H9 (cell line): ENCODE data around the gene FAM221B. TPM values are rescaled to one million over a fixed set of nuclear protein-coding genes. Genes with fewer than 3 reads are reported as not detected.

ENCODE experiments used
- DNase-seq: peaks from one replicate; pipeline ENCODE4 v3.0.0-alpha.2; 2017
- H2AFZ ChIP-seq: one replicate; pipeline ENCODE4 v1.6.1; 2013; ENCODE audit warnings: mild to moderate bottlenecking, low read length, control low read depth, moderate library complexity
- H2AK5ac ChIP-seq: 2 replicates; pipeline ENCODE4 v1.6.1; 2013; ENCODE audit warnings: low read length, control low read depth, mixed read lengths; ENCODE audit not compliant: insufficient read length
- H2BK120ac ChIP-seq: one replicate; pipeline ENCODE4 v1.6.1; 2013; ENCODE audit warnings: low read depth, mild to moderate bottlenecking, low read length, control low read depth, inconsistent platforms; ENCODE audit not compliant: poor library complexity, severe bottlenecking
- H2BK12ac ChIP-seq: 2 replicates; pipeline ENCODE4 v1.6.1; 2013; ENCODE audit warnings: low read length, control low read depth, mixed read lengths, low read depth; ENCODE audit not compliant: insufficient read length
- H2BK15ac ChIP-seq: 2 replicates; pipeline ENCODE4 v1.6.1; 2013; ENCODE audit warnings: low read depth, low read length, control low read depth
- H2BK20ac ChIP-seq: one replicate; pipeline ENCODE4 v1.6.1; 2013; ENCODE audit warnings: low read depth, mild to moderate bottlenecking, low read length, control low read depth, inconsistent platforms; ENCODE audit not compliant: poor library complexity, severe bottlenecking
- H2BK5ac ChIP-seq: 2 replicates; pipeline ENCODE4 v1.6.1; 2013; ENCODE audit warnings: low read length, control low read depth, mixed read lengths; ENCODE audit not compliant: insufficient read length
- H3K14ac ChIP-seq: 2 replicates; pipeline ENCODE4 v1.6.1; 2013; ENCODE audit warnings: low read length, control low read depth; ENCODE audit not compliant: insufficient read depth
- H3K18ac ChIP-seq: 2 replicates; pipeline ENCODE4 v1.6.1; 2013; ENCODE audit warnings: low read depth, mild to moderate bottlenecking, mixed read lengths, low read length, control low read depth; ENCODE audit not compliant: insufficient read length
- H3K23ac ChIP-seq: 2 replicates; pipeline ENCODE4 v1.6.1; 2013; ENCODE audit warnings: low read length, control low read depth, mixed read lengths, low read depth; ENCODE audit not compliant: insufficient read length
- H3K23me2 ChIP-seq: 2 replicates; pipeline ENCODE4 v1.6.1; 2013; ENCODE audit warnings: low read depth, mild to moderate bottlenecking, mixed read lengths, low read length, control low read depth; ENCODE audit not compliant: insufficient read length, poor library complexity, severe bottlenecking
- H3K27ac ChIP-seq: 2 replicates; pipeline ENCODE4 v1.5.1; 2013; ENCODE audit warnings: low read length, control low read depth, mixed read lengths, low read depth; ENCODE audit not compliant: insufficient read length
- H3K27me3 ChIP-seq: 2 replicates; pipeline ENCODE4 v1.6.1; 2013; ENCODE audit warnings: low read length, control low read depth, inconsistent platforms; ENCODE audit not compliant: insufficient read depth
- H3K4ac ChIP-seq: 2 replicates; pipeline ENCODE4 v1.6.1; 2013; ENCODE audit warnings: low read depth, mild to moderate bottlenecking, control low read depth, inconsistent platforms, low read length, moderate library complexity
- H3K4me1 ChIP-seq: 2 replicates; pipeline ENCODE4 v1.6.1; 2013; ENCODE audit warnings: low read length, control low read depth, inconsistent platforms; ENCODE audit not compliant: insufficient read depth
- H3K4me2 ChIP-seq: 2 replicates; pipeline ENCODE4 v1.6.1; 2013; ENCODE audit warnings: low read length, control low read depth, mixed read lengths; ENCODE audit not compliant: insufficient read length, insufficient read depth
- H3K56ac ChIP-seq: 2 replicates; pipeline ENCODE4 v1.6.1; 2013; ENCODE audit warnings: low read depth, mild to moderate bottlenecking, mixed read lengths, low read length, control low read depth; ENCODE audit not compliant: insufficient read length
- H3K79me1 ChIP-seq: 2 replicates; pipeline ENCODE4 v1.6.1; 2013; ENCODE audit warnings: low read depth, mild to moderate bottlenecking, moderate library complexity, low read length, control low read depth, inconsistent platforms; ENCODE audit not compliant: insufficient read depth, poor library complexity, severe bottlenecking
- H3K79me2 ChIP-seq: 2 replicates; pipeline ENCODE4 v1.6.1; 2013; ENCODE audit warnings: low read length, control low read depth, inconsistent platforms; ENCODE audit not compliant: insufficient read depth
- H3K9ac ChIP-seq: 2 replicates; pipeline ENCODE4 v1.6.1; 2013; ENCODE audit warnings: low read length, control low read depth, mixed read lengths; ENCODE audit not compliant: insufficient read length; ENCODE audit errors: extremely low read depth
- H3K9me3 ChIP-seq: one replicate; pipeline ENCODE4 v1.6.1; 2013; ENCODE audit warnings: low read depth, low read length, inconsistent platforms; ENCODE audit not compliant: control insufficient read depth
- H3T11ph ChIP-seq: one replicate; pipeline ENCODE4 v1.6.1; 2013; ENCODE audit warnings: mild to moderate bottlenecking, low read length, control low read depth, inconsistent platforms
- H4K20me1 ChIP-seq: one replicate; pipeline ENCODE4 v1.6.1; 2013; ENCODE audit not compliant: control insufficient read depth, insufficient read length, insufficient read depth
- H4K5ac ChIP-seq: 2 replicates; pipeline ENCODE4 v1.6.1; 2013; ENCODE audit warnings: low read depth, mild to moderate bottlenecking, mixed read lengths, low read length, control low read depth; ENCODE audit not compliant: insufficient read length
- H4K8ac ChIP-seq: replicated peaks from 2 replicates; pipeline ENCODE4 v1.6.1; 2013; ENCODE audit warnings: low read length, control low read depth, mixed read lengths, low read depth; ENCODE audit not compliant: insufficient read length
- H4K91ac ChIP-seq: 2 replicates; pipeline ENCODE4 v1.6.1; 2013; ENCODE audit warnings: low read depth, mild to moderate bottlenecking, moderate library complexity, mixed read lengths, low read length, control low read depth; ENCODE audit not compliant: insufficient read length
- H3K27ac Mint-ChIP-seq, 3 experiments: 2 replicates in 2 of 3; 3 replicates in 1 of 3; pipeline ENCODE4 v1.8.0; 2020 to 2021; ENCODE audit warnings: mixed read lengths in 3 of 3, mild to moderate bottlenecking in 1 of 3, moderate library complexity in 1 of 3
- H3K27me3 Mint-ChIP-seq: 2 replicates; pipeline ENCODE4 v1.8.0; 2021; ENCODE audit warnings: low read depth, mild to moderate bottlenecking, moderate library complexity, mixed read lengths
- H3K36me3 Mint-ChIP-seq, 3 experiments: 2 replicates in 2 of 3; 3 replicates in 1 of 3; pipeline ENCODE4 v1.8.0; 2020 to 2021; ENCODE audit warnings: low read depth in 3 of 3, mixed read lengths in 3 of 3; ENCODE audit not compliant: insufficient read depth in 1 of 3
- H3K4me1 Mint-ChIP-seq, 2 experiments: 2 replicates each; pipeline ENCODE4 v1.8.0; 2020; ENCODE audit warnings: mixed read lengths in 2 of 2
- H3K4me3 Mint-ChIP-seq, 2 experiments: 2 replicates in 1 of 2; 3 replicates in 1 of 2; pipeline ENCODE4 v1.8.0; 2020 to 2021; ENCODE audit warnings: mild to moderate bottlenecking in 2 of 2, mixed read lengths in 2 of 2, moderate library complexity in 1 of 2
- H3K9me3 Mint-ChIP-seq, 2 experiments: 2 replicates in 1 of 2; 3 replicates in 1 of 2; pipeline ENCODE4 v1.8.0; 2020; ENCODE audit warnings: mild to moderate bottlenecking in 2 of 2, mixed read lengths in 2 of 2, moderate library complexity in 1 of 2
- CTCF ChIP-seq: fragments of 200-600 bp; sonication (generic); conservative IDR thresholded peaks from 3 replicates; pipeline ENCODE4 v1.8.0; 2021; ENCODE audit warnings: antibody characterized with exemption, mild to moderate bottlenecking
- WGBS: extraction: QIAGEN DNeasy Blood & Tissue Kit; methylation state at CpG from one replicate; pipeline ENCODE4 v1.1.7; 2013; ENCODE audit warnings: missing lambda C conversion rate, low lambda C conversion rate, mixed read lengths; ENCODE audit not compliant: insufficient read length; ENCODE audit errors: extremely low coverage; 5-methylcytosine and 5-hydroxymethylcytosine counted together
- total RNA-seq: library from RNA; stranded (reverse); gene quantifications from 2 replicates; pipeline ENCODE4 v1.2.1, GENCODE V29; 2021

FAM221B gene
- total RNA-seq, 1 experiment from 2014 or later: not detected

GRCh38 chr9:35859990-35860339 is 31.4 kb upstream of the FAM221B start:
- no peaks in the 10 kb centered on the region for H3K36me3 Mint-ChIP-seq

More at GRCh38 chr9:35859990-35860339, 31.4 kb upstream of the FAM221B start:
- Histone ChIP-seq H3K23me2 (no peaks in the 10 kb centered on the region), H3K14ac (no peak overlapping the region), H3K9me3 (no peaks in the 10 kb centered on the region), H4K5ac (no peak overlapping the region), H3T11ph (no peak overlapping the region), H2BK15ac (no peak overlapping the region), H4K20me1 (no peaks in the 10 kb centered on the region), H3K4me2 (no peak overlapping the region), H3K79me1 (no peaks in the 10 kb centered on the region), H2BK5ac (no peak overlapping the region), H3K9ac (no peak overlapping the region), H2BK20ac (no peak overlapping the region), H3K4ac (no peak overlapping the region), H3K79me2 (no peaks in the 10 kb centered on the region), H4K91ac (no peak overlapping the region), H3K56ac (no peak overlapping the region), H3K4me1 (no peaks in the 10 kb centered on the region), H3K23ac (no peak overlapping the region), H2BK12ac (no peak overlapping the region), H2AFZ (no peak overlapping the region), H3K27ac (no peak overlapping the region), H2BK120ac (no peak overlapping the region), H4K8ac (no peak overlapping the region), H3K18ac (no peak overlapping the region), H2AK5ac (no peak overlapping the region), H3K27me3 (no peaks in the 10 kb centered on the region)
- peaks cover 42% of the 10 kb centered on the region for H3K27me3 Mint-ChIP-seq
- H3K9me3 Mint-ChIP-seq: no peaks in the 10 kb centered on the region
- H3K27ac Mint-ChIP-seq: no peak overlapping the region
- TF ChIP-seq CTCF: no peak
- DNase-seq: no peak
- peaks cover 6% of the 10 kb centered on the region in 2 experiments for H3K4me1 Mint-ChIP-seq
- no peak overlapping the region for H3K4me3 Mint-ChIP-seq
- no CpG with 5 or more reads among the region's 3 CpGs for WGBS
